ENCODE results near the gene CPSF4L. TPM values are rescaled to one million over a fixed set of nuclear protein-coding genes. Genes with fewer than 3 reads are reported as not detected.

Gene CPSF4L
- total RNA-seq, 1 donor from 2014 or later, result not detected

GRCh38 chr17:73285916-73286862 is 24.5 kb upstream of the CPSF4L start:
- Histone ChIP-seq H3K4me3 (no peak overlapping the region), H3K27ac (replicated peaks) (peak overlapping the region; percentile 94), H3K27me3 (ENCODE audit: low read depth) (no peaks in the 10 kb centered on the region), H3K36me3 (peaks cover 53% of the 10 kb centered on the region), H3K9me3 (replicated peaks) (no peaks in the 10 kb centered on the region), H3K4me1 (peaks cover 93% of the 10 kb centered on the region)
- no peak for DNase-seq
- intact Hi-C loops (cut with micrococcal nuclease), result no loop called here
- TF ChIP-seq CTCF (IDR thresholded peaks at IDR 0.05; ENCODE audit: borderline replicate concordance), result no peak

DNA sequence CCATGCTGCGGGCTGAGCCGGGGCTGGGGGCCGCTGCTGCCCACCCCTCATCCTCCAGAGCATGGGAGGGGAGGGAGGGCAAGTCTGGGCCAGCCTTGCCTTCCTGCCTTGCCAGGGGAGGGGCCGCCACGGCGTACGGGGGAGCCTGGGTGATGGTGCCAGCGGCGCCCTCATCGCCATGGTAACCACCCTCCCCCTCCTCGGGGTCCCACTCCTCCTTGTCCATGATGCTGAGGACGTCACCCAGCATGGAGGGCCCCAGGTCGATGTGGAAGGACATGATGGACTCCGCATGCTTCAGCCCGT is 23.9 kb upstream of the CPSF4L start:
- intact Hi-C loops (cut with micrococcal nuclease), result no loop called here
- Histone ChIP-seq H3K4me3 (no peak overlapping the region), H3K4me1 (peaks cover 87% of the 10 kb centered on the region), H3K27me3 (ENCODE audit: low read depth) (no peaks in the 10 kb centered on the region), H3K36me3 (peaks cover 54% of the 10 kb centered on the region), H3K9me3 (replicated peaks) (no peaks in the 10 kb centered on the region), H3K27ac (replicated peaks) (peak overlapping the region; percentile 94)
- no peak for TF ChIP-seq CTCF (IDR thresholded peaks at IDR 0.05; ENCODE audit: borderline replicate concordance)
- DNase-seq, result no peak

DNA sequence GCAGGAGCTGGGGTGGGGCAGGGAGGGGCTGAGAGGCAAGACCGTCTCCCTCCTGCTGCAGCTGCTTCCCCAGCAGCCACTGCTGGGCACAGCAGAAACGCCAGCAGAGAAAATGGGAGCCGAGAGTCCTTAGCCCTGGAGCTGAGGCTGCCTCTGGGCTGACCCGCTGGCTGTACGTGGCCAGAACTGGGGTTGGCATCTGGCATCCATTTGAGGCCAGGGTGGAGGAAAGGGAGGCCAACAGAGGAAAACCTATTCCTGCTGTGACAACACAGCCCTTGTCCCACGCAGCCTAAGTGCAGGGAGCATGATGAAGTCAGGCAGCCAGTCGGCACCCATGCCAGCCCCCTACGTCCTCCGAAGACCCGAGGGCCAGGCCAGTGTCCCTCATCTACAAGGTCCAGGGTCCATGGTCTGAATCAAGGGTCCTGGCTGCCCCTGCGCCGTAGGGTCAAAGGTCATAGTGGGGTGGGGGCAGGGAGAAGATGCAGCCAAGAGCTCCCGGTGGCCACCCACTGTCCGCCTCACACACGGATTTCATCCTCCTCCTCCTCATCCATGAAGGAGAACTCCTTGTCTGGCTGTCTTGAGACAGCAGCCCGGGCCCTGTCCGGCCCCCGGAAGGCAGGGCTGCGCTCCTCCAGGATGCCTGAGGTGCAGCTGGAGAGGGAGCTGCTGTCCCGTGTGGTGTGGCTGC is 23.4 kb upstream of the CPSF4L start:
- H3K27me3 ChIP-seq (ENCODE audit: low read depth), result no peaks in the 10 kb centered on the region
- H3K4me3 ChIP-seq, result no peak overlapping the region
- no peaks in the 10 kb centered on the region for H3K9me3 ChIP-seq (replicated peaks)
- H3K4me1 ChIP-seq, result peaks cover 87% of the 10 kb centered on the region
- DNase-seq, result no peak
- intact Hi-C loops (cut with micrococcal nuclease), result no loop called here
- no peak for TF ChIP-seq CTCF (IDR thresholded peaks at IDR 0.05; ENCODE audit: borderline replicate concordance)
- H3K36me3 ChIP-seq, result peaks cover 54% of the 10 kb centered on the region
- H3K27ac ChIP-seq (replicated peaks), result peak overlapping the region; percentile 94

GRCh38 chr17:73284354-73284753 is 22.7 kb upstream of the CPSF4L start:
- no peak for DNase-seq
- intact Hi-C loops (cut with micrococcal nuclease), result no loop called here
- Histone ChIP-seq H3K27me3 (ENCODE audit: low read depth) (no peaks in the 10 kb centered on the region), H3K9me3 (replicated peaks) (no peaks in the 10 kb centered on the region), H3K36me3 (peaks cover 58% of the 10 kb centered on the region), H3K27ac (replicated peaks) (peak overlapping the region; percentile 94), H3K4me3 (no peak overlapping the region), H3K4me1 (peaks cover 87% of the 10 kb centered on the region)
- TF ChIP-seq CTCF (IDR thresholded peaks at IDR 0.05; ENCODE audit: borderline replicate concordance), result no peak

DNA sequence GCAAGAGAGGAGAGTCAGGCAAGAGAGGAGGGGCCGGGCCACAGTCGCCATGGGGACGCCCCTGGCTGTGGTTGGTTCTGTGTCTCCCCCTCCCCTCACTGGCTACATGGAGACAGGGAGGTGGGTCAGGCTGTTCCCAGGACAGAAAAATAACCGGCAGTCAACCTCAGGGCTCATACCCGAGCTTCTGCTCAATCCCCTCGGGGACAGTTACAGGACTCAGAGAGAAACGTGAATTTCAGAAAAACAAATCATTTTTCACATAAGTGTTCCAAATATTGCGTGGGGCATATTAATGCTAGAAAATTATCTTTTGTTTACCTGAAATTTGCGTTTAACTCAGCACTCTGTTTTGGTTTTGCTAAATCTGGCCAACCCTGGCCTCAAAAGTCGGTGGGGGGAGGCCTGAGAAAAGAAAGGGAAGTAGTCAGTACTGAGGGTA is 22.2 kb upstream of the CPSF4L start:
- H3K4me1 ChIP-seq, result peaks cover 87% of the 10 kb centered on the region
- no peak for DNase-seq
- H3K27ac ChIP-seq (replicated peaks), result peak overlapping the region; percentile 94
- no peak overlapping the region for H3K4me3 ChIP-seq
- H3K9me3 ChIP-seq (replicated peaks), result no peaks in the 10 kb centered on the region
- intact Hi-C loops (cut with micrococcal nuclease), result no loop called here
- H3K27me3 ChIP-seq (ENCODE audit: low read depth), result no peaks in the 10 kb centered on the region
- TF ChIP-seq CTCF (IDR thresholded peaks at IDR 0.05; ENCODE audit: borderline replicate concordance), result no peak
- peaks cover 58% of the 10 kb centered on the region for H3K36me3 ChIP-seq

Measured in left ventricle myocardium inferior (tissue), 1 donor.